G401.6 (cell line): ENCODE data around the gene FBXO39.
"Not testable (repeated sequence)": the region's sequence is repeated elsewhere in the genome, so short reads cannot be mapped to it uniquely, and the experiment has no call there.

Source experiments
- FAIRE-seq: peaks from 2 replicates; lab custom pipeline; 2012; peaks lifted over from hg19 to GRCh38; lab: Jason Lieb, UNC

FBXO39 gene

DNA sequence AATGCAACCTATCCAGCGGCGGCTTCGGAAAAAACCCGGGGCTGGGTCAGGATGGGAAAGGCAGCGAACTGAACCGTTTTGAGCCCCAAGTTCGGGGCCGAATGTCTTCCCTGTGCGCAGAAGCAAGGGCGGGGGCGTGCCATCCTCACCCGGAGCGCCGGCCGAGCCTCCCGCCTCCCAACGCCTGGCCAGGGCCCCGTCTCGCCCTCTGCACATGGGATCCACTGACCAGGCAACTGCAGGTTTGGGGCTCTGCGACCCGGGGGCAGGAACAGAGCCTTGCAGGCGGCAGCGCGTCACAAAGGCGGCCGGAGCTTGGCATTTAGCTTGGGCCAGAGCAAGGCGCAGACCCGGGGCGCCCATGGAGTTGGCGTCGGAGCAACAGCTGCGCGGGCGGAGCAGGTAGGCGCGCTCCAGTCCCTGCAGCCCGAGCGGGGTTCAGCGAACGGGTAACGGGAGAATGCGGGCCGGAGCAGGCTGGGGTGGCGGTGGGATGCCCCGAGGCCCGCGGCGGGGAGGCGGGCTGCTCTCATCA, at the start of gene FBXO39:
FBXO39 (plus strand) TSS at position 345 of the 535 bp plus-strand sequence. CDS start 3,654 bp downstream, outside the sequence.
- no peak for FAIRE-seq

DNA sequence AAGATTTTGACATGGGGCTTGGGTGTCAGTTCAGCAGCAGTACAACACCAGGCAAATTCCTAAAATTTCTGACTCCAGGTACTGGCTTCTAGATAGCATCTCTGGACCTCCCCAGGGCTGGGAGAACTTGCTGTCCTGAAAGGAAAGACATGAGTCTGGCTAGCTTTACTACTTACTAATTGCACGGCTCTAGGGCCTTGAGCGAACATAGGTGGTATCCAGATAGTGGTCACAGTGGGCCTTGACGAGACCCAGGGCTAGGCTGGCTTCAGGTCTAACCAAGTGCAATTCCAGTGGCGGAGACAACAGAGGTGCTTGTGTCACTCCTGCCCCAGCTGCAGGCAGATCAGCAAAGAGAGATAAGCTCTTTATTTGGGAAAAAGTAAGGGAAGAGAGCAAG, 46.5 kb upstream of the FBXO39 start:
- FAIRE-seq = no peak

DNA sequence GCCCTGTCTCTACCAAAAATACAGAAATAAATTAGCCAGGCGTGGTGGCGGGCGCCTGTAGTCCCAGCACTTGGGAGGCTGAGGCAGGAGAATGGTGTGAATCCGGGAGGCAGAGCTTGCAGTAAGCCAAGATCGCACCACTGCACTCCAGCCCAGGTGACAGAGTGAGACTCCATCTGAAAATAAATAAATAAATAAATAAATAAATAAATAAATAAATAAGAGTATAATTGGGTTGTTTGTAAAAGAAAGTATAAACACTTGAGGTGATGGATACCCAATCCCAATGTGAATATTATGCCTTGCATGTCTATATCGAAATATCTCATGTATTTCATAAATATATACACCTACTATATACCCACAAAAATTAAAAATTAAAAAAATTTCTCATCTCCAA, 29.4 kb upstream of the FBXO39 start:
- FAIRE-seq = not testable (repeated sequence)

DNA sequence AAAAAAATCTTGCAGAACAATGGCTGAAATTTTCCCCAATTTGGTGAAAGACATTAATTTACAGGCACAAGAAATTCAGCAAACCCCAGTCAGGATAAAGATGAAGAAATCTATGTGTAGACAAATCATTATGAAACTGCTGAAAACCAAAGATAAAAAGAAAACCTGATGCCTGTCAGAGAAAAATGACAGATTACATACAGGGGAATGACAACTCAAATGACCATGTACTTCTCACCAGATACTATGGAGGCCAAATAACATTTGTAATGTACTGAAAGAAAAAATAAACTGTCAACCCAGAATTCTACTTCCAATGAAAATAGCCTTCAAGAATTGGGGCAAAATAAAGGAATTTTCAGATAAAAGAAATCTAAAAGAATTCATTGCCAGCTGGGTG, 27.4 kb upstream of the FBXO39 start:
- FAIRE-seq = no peak

DNA sequence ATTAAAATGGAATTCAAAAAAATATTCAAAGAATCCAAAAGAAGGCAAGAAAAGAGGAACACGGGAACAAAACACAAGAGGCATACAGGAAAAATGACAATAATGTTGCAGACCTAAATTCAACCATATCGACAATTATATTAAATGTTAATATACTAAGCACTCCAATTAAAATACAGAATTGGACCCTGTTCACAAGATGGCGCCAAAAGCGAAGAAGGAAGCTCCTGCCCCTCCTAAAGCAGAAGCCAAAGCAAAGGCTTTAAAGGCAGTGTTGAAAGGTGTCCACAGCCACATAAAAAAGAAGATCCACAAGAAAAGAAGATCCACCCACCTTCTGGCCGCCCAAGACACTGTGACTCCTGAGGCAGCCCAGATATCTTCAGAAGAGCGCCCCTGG, 26.5 kb upstream of the FBXO39 start:
- no peak for FAIRE-seq

DNA sequence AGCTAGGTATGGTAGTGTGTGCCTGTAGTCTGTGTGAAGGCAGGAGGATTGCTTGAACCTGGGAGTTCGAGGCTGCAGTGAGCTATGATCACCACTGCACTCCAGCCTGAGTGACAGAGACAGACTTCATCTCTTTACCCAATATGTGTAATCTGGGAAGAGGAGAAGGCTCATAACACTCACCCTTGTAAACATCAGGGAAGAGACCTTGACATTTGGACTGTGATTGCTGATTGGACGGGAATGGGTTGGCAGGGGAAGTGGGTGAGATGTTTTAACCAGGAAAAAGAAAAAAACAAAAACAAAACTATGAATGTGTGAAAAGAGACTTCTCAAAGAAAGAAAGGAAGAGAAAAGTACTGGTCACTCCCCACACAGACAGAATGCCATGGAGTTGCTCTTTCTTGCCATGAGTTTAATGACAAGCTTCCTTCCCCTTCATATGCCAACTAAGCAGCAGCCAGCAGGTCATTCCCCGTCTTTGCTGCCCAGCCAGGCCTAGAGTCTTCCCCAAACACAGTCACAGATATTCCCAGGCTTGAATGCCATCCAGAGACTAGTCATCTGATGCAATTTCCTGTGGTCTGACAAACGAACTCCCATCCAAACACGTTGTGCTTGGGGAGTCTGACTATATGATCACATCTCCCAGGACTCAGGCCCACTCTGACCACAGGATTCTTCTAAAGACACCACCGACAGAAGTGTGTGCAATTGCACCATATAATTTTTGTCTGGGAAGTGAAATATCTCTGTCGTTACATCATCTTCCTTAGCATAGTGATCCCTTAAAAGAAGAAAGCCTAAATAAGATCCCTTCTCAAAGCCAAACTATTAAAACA, 23.7 kb upstream of the FBXO39 start:
- FAIRE-seq = no peak

DNA sequence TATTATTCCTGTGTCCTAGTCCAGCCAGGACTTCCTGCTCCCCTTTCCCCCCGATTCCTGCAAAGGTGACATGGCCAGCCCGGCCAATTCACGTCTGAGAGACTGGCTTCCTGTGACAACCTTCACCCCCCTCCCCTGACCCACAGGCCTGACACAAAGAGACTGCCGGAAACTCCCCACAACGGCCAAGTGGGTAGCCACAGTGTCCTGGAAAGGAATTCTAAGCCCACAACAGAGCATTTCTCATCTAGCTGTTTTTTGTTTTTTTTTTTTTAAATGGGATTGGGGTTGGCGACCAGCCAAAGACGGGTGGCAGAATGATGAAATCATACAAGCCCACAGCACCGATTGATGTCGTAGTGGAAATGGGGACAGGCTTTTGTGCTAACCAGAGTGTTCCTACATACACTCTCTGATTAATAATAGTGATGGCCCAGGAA, 23.0 kb upstream of the FBXO39 start:
- FAIRE-seq = no peak

DNA sequence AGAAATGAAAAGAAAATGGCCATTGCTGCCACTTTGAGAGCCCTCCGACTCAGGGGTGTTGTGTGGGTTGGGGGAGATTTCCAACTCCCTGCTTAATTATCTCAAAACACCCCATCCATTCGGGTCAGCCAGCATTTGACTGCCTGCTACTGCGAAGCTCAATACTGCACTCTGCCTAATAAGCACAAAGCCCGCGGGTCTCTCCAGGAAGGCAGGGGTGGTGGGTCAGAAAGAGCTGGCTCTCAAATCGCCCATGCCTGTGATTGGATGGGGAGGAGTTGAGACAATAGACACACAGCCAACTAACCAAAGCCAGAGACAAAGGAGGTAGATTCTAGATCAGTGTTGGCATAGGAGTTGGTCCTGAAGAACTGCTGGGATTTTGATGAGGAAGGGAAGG, 22.5 kb upstream of the FBXO39 start:
- no peak for FAIRE-seq

DNA sequence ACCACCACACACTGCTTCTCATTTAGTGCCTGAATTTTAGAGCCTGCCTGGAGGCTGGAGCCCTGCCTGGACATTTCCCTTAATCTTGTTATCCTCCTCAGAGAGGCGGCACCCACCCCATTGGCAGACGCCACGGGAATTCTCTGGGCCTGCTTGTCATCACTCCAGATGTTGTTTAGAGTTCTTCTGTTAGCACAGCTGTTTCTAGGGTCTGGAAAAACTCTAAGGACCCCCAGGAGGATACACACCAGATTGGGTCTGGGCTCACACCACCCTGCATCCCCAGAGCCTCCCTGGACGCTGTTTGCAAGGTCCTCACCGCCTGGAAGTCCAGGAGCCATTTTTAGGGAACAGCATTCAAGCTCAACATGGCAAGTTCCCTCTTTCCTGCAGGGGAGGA, 20.7 kb upstream of the FBXO39 start:
- FAIRE-seq = no peak

DNA sequence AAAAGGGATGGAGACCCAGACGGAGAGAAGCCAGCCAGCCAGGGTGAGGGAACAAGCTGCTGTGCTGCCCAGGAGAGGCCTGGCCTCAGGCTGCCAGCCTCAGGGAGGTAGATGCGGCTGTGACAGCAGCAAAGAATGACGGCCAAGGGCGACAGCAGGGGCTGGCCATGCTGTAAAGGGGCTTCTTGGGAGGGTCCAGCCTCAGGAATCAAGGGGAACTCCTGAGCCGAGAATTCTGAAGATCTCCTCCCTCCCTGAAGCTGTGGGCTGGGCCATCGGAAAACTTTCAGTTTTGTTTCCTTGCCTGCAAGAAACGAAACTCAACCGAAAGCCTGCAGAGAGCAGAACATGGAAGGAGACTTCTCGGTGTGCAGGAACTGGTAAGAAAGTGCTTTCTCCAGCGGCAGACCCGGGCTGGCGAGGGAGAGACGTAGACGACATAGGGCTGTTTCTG, 20.3 kb upstream of the FBXO39 start, which contains the start of gene XAF1:
XAF1 (plus strand) TSS at position 316 of the 454 bp plus-strand sequence; CDS start at position 349, 33 bp downstream.
- no peak for FAIRE-seq

DNA sequence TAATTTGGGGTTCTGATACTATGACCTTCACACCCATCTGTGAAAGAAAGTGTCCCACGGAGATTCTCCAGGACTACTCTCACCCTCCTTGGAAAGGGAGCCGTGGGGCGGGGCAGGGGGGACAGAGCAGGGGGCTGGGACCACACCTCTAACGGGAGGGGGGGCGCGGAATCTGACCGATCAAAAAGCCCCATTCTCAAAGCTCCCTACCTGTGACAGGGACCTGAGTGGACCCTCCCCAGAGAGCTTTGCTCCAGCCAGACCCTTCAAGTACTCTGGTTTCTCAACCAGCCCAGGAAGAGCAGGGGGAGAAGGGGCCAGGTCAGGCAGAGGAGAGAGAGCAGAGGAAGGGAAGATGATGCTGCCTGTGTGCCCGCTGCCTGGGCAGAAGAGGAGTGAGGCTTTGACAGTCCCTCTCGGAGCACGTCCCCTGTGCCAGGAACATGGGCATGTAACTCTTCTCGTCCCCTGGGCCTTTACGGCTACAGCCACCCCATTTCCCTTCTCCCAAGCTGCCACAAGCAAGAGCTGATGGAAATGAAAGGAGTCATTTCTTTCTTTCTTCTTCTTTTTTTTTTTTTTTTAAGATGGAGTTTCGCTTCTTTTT, 19.5 kb upstream of the FBXO39 start:
- no peak for FAIRE-seq

DNA sequence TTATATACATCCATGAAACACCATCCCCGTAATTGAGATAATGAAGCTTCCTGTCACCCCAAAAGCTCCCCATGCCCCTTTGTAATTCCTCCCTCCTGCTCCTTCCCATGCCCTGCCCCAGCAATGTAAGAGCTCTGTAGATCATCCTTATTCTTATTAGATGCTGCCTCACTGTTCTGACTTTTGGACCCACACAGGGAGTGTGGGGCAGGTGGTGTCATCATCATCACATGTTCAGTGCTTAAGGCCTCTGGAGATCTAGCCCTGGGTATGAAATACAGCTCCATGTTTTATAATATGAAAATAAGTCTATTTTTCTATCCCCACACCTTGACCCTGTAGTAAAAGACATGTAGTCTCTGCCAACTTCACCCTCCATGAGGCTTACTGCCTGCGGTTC, 18.3 kb upstream of the FBXO39 start:
- no peak for FAIRE-seq

DNA sequence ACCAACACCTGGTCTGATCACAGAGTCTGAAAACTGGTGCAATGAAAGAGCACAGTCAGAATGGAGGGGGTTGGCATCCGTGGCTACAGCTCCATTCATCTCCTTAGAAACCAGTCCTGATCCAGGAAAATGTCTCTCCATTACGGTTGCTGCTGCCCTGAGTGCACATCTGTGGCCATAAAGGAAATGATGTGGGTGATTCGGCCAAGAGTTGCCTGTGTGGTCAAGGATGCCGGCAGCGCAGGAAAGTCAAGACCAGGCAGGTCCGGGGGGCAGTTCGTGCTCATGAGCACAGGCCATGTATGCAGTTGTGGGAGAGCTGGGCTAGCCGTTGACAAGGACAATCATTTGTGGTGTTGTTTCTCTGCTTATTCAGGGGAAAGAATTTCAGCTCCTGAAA, 14.2 kb upstream of the FBXO39 start:
- FAIRE-seq = no peak

DNA sequence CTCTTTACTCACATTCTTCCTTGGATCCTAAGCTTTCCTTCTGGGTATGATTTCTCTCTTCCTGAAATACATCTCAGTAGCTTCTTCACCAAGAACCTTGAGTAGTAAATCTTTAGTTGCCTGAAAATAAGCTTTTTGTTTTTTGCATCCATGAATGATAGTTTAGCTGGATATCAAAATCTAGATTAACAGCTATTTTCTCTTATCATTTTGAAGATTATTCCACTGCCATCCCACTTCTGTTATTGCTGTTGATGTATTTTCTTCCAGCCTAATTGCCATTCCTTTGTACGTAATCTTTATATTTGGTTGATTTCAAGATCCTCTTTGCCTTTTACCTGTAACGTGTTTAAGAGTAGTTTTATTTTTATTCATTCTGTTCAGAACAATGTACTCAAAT, 7.6 kb upstream of the FBXO39 start:
- no peak for FAIRE-seq

DNA sequence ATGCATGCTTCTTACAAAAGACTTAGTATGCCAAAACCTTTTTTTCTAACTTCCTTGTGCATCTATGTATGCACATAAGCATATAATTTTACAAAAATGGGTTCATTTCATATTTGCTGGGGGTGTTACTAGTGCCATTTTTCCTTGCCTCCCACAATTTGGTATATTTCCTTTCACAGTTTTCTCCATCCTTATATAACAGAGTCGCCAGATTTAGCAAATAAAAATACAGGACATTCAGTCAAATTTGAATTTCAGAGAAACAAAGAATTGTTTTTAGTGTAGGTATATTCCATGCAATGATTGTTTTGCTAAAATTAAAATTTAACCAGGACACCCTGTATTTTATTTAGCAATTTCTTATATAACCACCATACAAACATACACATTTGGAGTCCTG, 4.0 kb upstream of the FBXO39 start:
- no peak for FAIRE-seq

DNA sequence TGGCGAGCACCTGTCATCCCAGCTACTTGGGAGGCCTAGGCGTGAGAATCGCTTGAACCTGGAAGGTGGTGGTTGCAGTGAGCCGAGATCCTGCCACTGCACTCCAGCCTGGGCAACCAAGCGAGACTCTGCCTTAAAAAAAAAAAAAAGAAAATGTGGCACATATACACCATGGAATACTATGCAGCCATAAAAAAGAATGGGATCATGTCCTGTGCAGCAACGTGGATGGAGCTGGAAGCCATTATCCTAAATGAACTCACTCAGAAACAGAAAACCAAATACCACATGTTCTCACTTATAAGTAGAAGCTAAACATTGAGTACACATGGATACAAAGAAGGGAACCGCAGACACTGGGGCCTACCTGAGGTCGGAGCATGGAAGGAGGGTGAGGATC, 1.1 kb upstream of the FBXO39 start:
- not testable (repeated sequence) for FAIRE-seq

DNA sequence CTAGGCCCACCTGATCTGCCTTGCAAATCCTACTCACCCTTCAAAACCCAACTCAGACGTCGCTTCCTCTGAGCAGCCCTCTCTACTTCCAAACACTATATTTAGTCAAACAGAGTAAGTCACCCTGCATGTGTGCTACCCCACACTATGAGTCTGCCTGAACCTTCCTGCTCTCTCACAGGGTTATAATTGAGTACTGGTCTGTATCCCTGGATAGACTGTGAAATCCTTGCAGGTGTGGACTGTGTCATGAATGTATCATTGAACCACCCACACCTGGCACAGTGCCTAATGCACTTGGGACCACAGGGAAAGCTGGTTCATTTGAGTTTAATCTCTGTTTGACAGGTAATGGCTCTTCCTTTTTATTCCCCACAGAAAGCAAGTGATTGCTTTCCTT, 3.4 kb downstream of the FBXO39 start:
- no peak for FAIRE-seq

DNA sequence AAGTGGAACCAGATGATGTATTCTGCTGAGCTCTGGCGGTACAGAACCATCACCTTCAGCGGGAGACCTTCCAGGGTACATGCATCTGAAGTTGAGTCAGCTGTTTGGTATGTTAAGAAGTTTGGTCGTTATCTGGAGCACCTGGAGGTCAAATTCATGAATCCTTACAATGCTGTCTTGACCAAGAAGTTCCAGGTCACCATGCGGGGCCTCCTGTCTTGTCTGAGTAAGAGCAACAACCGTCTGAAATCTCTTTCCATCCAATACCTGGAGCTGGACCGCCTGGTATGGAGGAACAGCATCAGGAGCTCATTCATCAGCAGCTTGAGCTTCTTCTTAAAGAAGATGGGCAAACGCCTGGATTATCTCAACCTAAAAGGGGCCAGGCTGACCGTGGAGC, 4.0 kb downstream of the FBXO39 start:
- FAIRE-seq = no peak

DNA sequence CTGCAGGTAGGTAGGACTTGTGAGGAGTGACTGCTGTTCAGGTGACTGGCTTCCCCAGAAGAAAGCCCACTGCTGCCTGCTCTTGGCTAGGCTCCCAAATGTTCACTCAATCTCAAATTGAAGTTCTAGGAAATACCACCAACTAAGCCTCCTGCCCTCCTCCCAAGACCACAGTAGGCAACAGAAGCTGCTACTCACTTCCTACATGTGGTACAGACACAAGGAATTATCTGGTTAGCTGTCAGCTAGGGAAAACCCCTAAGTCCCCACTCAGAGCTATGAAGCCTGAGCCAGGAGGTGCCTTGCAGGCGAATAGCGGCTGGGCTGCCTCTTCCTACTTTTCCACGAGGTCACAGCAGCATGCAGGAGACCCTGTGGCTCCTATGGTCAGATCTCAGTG, 4.9 kb downstream of the FBXO39 start:
- FAIRE-seq = no peak

DNA sequence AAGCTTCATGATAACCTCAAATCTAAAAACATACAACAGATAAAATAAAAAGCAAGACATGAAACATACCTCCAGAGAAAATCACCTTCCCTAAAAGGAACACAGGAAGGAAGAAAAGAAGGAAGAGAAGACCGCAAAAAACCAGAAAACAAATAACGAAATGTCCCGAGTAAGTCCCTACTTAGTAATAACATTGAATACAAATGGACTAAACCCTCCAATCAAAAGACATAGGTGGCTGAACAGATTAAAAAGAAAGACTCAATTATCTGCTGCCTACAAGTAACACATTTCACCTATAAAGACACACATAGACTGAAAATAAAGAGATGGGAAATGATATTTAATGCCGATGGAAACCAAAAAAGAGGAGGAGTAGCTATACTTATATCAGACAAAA, 6.2 kb downstream of the FBXO39 start:
- no peak for FAIRE-seq

DNA sequence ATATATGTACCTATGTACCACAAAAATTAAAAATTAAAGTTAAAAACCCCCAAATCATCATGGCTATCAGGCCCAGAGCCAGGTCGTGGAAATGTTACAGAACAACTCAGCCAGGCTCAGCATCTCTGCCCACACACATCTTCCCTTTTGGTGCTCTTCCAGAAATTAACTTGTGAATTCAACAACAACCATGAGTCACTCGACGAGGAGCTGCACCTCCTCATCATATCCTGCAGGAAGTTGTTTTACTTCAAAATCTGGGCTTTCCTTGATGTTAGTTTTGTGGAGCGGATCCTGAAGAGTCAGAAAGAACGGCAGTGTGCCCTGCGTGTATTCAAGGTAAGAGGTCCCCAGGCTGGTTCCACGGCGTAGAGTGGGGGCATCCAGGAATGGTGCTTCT, 10.6 kb downstream of the FBXO39 start:
- FAIRE-seq = no peak

DNA sequence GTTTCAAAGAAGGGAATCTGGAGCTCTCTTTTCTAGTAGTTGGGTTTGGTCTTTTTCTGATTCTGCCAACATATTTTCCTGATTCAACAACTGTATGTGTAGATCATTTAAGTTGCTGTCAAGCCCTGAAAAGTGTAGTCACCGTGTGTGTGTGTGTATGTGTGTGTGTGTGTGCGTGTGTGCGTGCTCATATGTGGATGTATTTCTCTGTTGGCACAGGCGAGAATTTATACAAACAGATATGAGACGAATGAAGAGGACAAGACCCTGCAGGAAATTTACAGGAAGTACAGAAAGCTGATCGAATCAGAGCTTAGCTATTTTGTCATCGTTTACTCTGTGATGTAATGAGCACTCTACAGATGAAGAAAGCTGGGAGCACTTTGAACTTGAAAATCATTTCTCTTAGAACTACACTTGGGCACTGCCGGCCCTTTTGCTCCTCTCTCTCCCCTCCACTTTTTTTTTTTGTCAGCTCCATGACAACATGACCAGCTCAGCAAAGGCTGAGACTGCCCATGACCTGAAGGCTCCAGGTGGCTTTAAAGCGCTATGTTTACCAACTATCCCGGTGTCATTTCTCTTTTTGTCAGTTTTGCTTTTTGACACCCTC, 11.2 kb downstream of the FBXO39 start:
- FAIRE-seq = no peak

DNA sequence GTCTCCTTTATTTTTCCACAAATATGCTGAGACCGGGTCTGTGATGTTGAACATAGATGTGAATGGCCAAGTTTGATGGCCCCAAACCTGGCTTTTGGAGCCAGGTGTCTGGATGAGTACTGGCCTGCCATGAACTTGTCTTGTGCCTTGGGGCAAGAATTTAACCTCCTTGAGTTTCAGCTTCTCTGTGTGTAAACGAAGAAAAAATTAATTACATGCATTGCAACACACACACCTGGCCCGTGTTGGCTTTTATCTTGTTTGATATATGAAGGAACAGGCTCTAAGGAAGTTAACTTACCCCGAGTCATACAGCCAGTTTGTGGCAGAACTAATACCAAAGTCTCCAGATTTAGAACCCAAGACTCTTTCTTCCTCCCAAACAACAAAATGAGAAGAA, 13.1 kb downstream of the FBXO39 start:
- FAIRE-seq = no peak
